ENCODE measurements around the gene SUPT3H. TPM values are rescaled to one million over a fixed set of nuclear protein-coding genes. Genes with fewer than 3 reads are reported as not detected.
"Not testable (repeated sequence)": the region's sequence is repeated elsewhere in the genome, so short reads cannot be mapped to it uniquely, and the experiment has no call there.

Gene SUPT3H
- total and polyA plus RNA-seq, 4 donors: 0.85 to 4.8 (median 2.4) TPM

DNA sequence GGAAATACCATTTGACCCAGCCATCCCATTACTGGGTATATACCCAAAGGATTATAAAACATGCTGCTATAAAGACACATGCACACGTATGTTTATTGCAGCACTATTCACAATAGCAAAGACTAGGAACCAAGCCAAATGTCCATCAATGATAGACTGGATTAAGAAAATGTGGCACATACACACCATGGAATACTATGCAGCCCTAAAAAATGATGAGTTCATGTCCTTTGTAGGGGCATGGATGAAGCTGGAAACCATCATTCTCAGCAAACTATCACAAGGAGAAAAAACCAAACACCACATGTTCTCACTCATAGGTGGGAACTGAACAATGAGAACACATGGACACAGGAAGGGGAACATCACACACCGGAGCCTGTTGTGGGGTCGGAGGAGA is 91.0 kb downstream of the SUPT3H start:
- H3K27ac ChIP-seq (ENCODE audit: low read depth in 1 of 2, low read length in 2 of 2); H3K9me3 ChIP-seq (ENCODE audit: control insufficient read depth in 4 of 4, low read length in 3 of 4); H3K27me3 ChIP-seq (ENCODE audit: control insufficient read depth in 4 of 4, insufficient read depth in 4 of 4, low read length in 3 of 4); H3K4me3 ChIP-seq (ENCODE audit: low read depth in 1 of 3, low read length in 3 of 3); H3K9ac ChIP-seq (ENCODE audit: low read depth in 1 of 2, low read length in 2 of 2); H3K4me1 ChIP-seq (ENCODE audit: control insufficient read depth in 4 of 4, insufficient read depth in 4 of 4, low read length in 3 of 4); DNase-seq (ENCODE audit: low spot score); H3K36me3 ChIP-seq (ENCODE audit: control insufficient read depth in 4 of 4, insufficient read depth in 3 of 4, low read depth in 1 of 4, low read length in 3 of 4): not testable (repeated sequence)
- WGBS: 90% methylated on average over 3 of the region's 3 CpGs

GRCh38 chr6:45278367-45278766 is 99.4 kb downstream of the SUPT3H start:
- DNase-seq (ENCODE audit: low spot score): no peak
- Histone ChIP-seq H3K4me1 (ENCODE audit: control insufficient read depth in 4 of 4, insufficient read depth in 4 of 4, low read length in 3 of 4) (no peaks in the 10 kb centered on the region), H3K4me3 (ENCODE audit: low read depth in 1 of 3, low read length in 3 of 3) (no peak overlapping the region), H3K36me3 (ENCODE audit: control insufficient read depth in 4 of 4, insufficient read depth in 3 of 4, low read depth in 1 of 4, low read length in 3 of 4) (no peaks in the 10 kb centered on the region), H3K9ac (ENCODE audit: low read depth in 1 of 2, low read length in 2 of 2) (no peak overlapping the region), H3K27ac (ENCODE audit: low read depth in 1 of 2, low read length in 2 of 2) (no peak overlapping the region), H3K27me3 (ENCODE audit: control insufficient read depth in 4 of 4, insufficient read depth in 4 of 4, low read length in 3 of 4) (no peaks in the 10 kb centered on the region), H3K9me3 (ENCODE audit: control insufficient read depth in 4 of 4, low read length in 3 of 4) (no peaks in the 10 kb centered on the region)
- TF ChIP-seq HNF4G (IDR thresholded peaks at IDR 0.05): no peak
- TF ChIP-seq, protein P1, sequence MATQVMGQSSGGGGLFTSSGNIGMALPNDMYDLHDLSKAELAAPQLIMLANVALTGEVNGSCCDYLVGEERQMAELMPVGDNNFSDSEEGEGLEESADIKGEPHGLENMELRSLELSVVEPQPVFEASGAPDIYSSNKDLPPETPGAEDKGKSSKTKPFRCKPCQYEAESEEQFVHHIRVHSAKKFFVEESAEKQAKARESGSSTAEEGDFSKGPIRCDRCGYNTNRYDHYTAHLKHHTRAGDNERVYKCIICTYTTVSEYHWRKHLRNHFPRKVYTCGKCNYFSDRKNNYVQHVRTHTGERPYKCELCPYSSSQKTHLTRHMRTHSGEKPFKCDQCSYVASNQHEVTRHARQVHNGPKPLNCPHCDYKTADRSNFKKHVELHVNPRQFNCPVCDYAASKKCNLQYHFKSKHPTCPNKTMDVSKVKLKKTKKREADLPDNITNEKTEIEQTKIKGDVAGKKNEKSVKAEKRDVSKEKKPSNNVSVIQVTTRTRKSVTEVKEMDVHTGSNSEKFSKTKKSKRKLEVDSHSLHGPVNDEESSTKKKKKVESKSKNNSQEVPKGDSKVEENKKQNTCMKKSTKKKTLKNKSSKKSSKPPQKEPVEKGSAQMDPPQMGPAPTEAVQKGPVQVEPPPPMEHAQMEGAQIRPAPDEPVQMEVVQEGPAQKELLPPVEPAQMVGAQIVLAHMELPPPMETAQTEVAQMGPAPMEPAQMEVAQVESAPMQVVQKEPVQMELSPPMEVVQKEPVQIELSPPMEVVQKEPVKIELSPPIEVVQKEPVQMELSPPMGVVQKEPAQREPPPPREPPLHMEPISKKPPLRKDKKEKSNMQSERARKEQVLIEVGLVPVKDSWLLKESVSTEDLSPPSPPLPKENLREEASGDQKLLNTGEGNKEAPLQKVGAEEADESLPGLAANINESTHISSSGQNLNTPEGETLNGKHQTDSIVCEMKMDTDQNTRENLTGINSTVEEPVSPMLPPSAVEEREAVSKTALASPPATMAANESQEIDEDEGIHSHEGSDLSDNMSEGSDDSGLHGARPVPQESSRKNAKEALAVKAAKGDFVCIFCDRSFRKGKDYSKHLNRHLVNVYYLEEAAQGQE (IDR thresholded peaks at IDR 0.05): no peak
- TF ChIP-seq FOXA2 (IDR thresholded peaks at IDR 0.05): no peak
- TF ChIP-seq RAD21 (IDR thresholded peaks at IDR 0.05): no peak
- no peak for TF ChIP-seq YY1 (IDR thresholded peaks at IDR 0.05)
- TF ChIP-seq GABPA (IDR thresholded peaks at IDR 0.05 in 1 of 2, conservative IDR thresholded peaks at IDR 0.05 in 1 of 2): no peak
- no peak for TF ChIP-seq NR2F2 (IDR thresholded peaks at IDR 0.05)
- TF ChIP-seq, protein P2, sequence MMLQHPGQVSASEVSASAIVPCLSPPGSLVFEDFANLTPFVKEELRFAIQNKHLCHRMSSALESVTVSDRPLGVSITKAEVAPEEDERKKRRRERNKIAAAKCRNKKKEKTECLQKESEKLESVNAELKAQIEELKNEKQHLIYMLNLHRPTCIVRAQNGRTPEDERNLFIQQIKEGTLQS (IDR thresholded peaks at IDR 0.05): no peak
- no peak for TF ChIP-seq RXRA (IDR thresholded peaks at IDR 0.05)
- TF ChIP-seq HNF4A (conservative IDR thresholded peaks at IDR 0.05): no peak
- TF ChIP-seq JUND (IDR thresholded peaks at IDR 0.05): no peak
- TF ChIP-seq, protein P3, sequence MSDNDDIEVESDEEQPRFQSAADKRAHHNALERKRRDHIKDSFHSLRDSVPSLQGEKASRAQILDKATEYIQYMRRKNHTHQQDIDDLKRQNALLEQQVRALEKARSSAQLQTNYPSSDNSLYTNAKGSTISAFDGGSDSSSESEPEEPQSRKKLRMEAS (IDR thresholded peaks at IDR 0.05): no peak
- TF ChIP-seq FOXA1 (IDR thresholded peaks at IDR 0.05): no peak
- TF ChIP-seq, protein P4, sequence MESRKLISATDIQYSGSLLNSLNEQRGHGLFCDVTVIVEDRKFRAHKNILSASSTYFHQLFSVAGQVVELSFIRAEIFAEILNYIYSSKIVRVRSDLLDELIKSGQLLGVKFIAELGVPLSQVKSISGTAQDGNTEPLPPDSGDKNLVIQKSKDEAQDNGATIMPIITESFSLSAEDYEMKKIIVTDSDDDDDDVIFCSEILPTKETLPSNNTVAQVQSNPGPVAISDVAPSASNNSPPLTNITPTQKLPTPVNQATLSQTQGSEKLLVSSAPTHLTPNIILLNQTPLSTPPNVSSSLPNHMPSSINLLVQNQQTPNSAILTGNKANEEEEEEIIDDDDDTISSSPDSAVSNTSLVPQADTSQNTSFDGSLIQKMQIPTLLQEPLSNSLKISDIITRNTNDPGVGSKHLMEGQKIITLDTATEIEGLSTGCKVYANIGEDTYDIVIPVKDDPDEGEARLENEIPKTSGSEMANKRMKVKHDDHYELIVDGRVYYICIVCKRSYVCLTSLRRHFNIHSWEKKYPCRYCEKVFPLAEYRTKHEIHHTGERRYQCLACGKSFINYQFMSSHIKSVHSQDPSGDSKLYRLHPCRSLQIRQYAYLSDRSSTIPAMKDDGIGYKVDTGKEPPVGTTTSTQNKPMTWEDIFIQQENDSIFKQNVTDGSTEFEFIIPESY (IDR thresholded peaks at IDR 0.05): no peak
- TF ChIP-seq TAF1 (conservative IDR thresholded peaks at IDR 0.05): no peak
- TF ChIP-seq EGR1 (IDR thresholded peaks at IDR 0.05; ENCODE audit: low read depth in 2 of 2): no peak
- TF ChIP-seq, protein P5, sequence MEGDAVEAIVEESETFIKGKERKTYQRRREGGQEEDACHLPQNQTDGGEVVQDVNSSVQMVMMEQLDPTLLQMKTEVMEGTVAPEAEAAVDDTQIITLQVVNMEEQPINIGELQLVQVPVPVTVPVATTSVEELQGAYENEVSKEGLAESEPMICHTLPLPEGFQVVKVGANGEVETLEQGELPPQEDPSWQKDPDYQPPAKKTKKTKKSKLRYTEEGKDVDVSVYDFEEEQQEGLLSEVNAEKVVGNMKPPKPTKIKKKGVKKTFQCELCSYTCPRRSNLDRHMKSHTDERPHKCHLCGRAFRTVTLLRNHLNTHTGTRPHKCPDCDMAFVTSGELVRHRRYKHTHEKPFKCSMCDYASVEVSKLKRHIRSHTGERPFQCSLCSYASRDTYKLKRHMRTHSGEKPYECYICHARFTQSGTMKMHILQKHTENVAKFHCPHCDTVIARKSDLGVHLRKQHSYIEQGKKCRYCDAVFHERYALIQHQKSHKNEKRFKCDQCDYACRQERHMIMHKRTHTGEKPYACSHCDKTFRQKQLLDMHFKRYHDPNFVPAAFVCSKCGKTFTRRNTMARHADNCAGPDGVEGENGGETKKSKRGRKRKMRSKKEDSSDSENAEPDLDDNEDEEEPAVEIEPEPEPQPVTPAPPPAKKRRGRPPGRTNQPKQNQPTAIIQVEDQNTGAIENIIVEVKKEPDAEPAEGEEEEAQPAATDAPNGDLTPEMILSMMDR (IDR thresholded peaks at IDR 0.05; ENCODE audit: low read depth, low read length, missing input control): no peak
- TF ChIP-seq SP1 (IDR thresholded peaks at IDR 0.05): no peak
- WGBS: 95% methylated on average over 1 of the region's 1 CpG

DNA sequence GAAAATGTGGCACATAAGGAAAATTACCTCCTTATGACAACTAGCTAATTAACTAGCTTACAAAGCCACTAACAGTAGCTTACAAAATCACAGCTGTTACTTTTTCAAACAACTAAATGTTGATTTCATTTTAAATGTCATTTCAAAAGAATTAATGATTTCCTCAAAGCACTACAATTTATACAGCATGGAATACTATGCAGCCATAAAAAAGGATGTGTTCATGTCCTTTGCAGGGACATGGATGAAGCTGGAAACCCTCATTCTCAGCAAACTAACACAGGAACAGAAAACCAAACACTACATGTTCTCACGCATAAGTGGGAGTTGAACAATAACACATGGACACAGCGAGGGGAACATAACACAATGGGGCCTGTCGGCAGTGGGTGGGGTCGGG is 100.0 kb downstream of the SUPT3H start:
- H3K9me3 ChIP-seq (ENCODE audit: control insufficient read depth in 4 of 4, low read length in 3 of 4); DNase-seq (ENCODE audit: low spot score); H3K4me1 ChIP-seq (ENCODE audit: control insufficient read depth in 4 of 4, insufficient read depth in 4 of 4, low read length in 3 of 4); H3K4me3 ChIP-seq (ENCODE audit: low read depth in 1 of 3, low read length in 3 of 3); H3K9ac ChIP-seq (ENCODE audit: low read depth in 1 of 2, low read length in 2 of 2); H3K36me3 ChIP-seq (ENCODE audit: control insufficient read depth in 4 of 4, insufficient read depth in 3 of 4, low read depth in 1 of 4, low read length in 3 of 4); H3K27ac ChIP-seq (ENCODE audit: low read depth in 1 of 2, low read length in 2 of 2); H3K27me3 ChIP-seq (ENCODE audit: control insufficient read depth in 4 of 4, insufficient read depth in 4 of 4, low read length in 3 of 4): not testable (repeated sequence)
- WGBS: 97% methylated on average over 4 of the region's 4 CpGs
